GM20000 (cell line): ENCODE data around the gene EIF2B2.

Source experiments
- DNase-seq: peaks from one replicate; pipeline ENCODE4 v3.0.0; 2012; ENCODE audit warnings: low spot score
- CTCF ChIP-seq: IDR thresholded peaks from 2 replicates; pipeline ENCODE4 v1.5.1; 2012; ENCODE audit warnings: mild to moderate bottlenecking, control low read depth; ENCODE audit errors: extremely low read depth, missing control alignments

EIF2B2 gene

GRCh38 chr14:75025876-75026275, 23.2 kb downstream of the EIF2B2 start:
- no peak for TF ChIP-seq CTCF
- no peak for DNase-seq

GRCh38 chr14:75030147-75030546, 27.4 kb downstream of the EIF2B2 start:
- no peak for DNase-seq
- no peak for TF ChIP-seq CTCF

- TF ChIP-seq CTCF = no peak
- no peak for DNase-seq
These were observed 30.2 kb downstream of the EIF2B2 start for GRCh38 chr14:75032939-75033338.

GRCh38 chr14:75040507-75040906, 37.8 kb downstream of the EIF2B2 start:
- no peak for DNase-seq
- no peak for TF ChIP-seq CTCF

GRCh38 chr14:75040959-75041358, 38.2 kb downstream of the EIF2B2 start:
- DNase-seq = no peak
- TF ChIP-seq CTCF = no peak

GRCh38 chr14:75041613-75042012, 38.9 kb downstream of the EIF2B2 start:
- no peak for TF ChIP-seq CTCF
- DNase-seq = no peak

- no peak for DNase-seq
These were observed 39.3 kb downstream of the EIF2B2 start for GRCh38 chr14:75042035-75042434.

More at GRCh38 chr14:75042035-75042434, 39.3 kb downstream of the EIF2B2 start:
- TF ChIP-seq CTCF = no peak
